ENCODE measurements around the gene CD36. TPM values are rescaled to one million over a fixed set of nuclear protein-coding genes. Genes with fewer than 3 reads are reported as not detected.

CD36 gene
- polyA plus RNA-seq, 1 donor from 2014 or later: 0.31 TPM

- H3K27me3 ChIP-seq (ENCODE audit: insufficient read depth, low read depth, low read length): no peaks in the 10 kb centered on the region
- H3F3A ChIP-seq (ENCODE audit: insufficient read depth, low read length, poor library complexity, severe bottlenecking): no peaks in the 10 kb centered on the region
- TF ChIP-seq CTCF (IDR thresholded peaks at IDR 0.05; ENCODE audit: poor library complexity, severe bottlenecking) (no peak), SMC3 (conservative IDR thresholded peaks at IDR 0.05; ENCODE audit: poor library complexity) (no peak), REST (IDR thresholded peaks at IDR 0.05; ENCODE audit: borderline replicate concordance) (no peak), TAF1 (IDR thresholded peaks at IDR 0.05; ENCODE audit: low read depth) (no peak), MXI1 (conservative IDR thresholded peaks at IDR 0.05; ENCODE audit: poor library complexity, severe bottlenecking) (no peak), EZH2 (IDR thresholded peaks at IDR 0.05; ENCODE audit: borderline replicate concordance, insufficient read depth, low read length, poor library complexity, severe bottlenecking) (no peak), POLR2AphosphoS5 (IDR thresholded peaks at IDR 0.05) (no peak)
- no peaks in the 10 kb centered on the region for H3K36me3 ChIP-seq (ENCODE audit: insufficient read depth, low read length)
- no peaks in the 10 kb centered on the region for H3K9me2 ChIP-seq (ENCODE audit: insufficient read depth, low read length)
- no peak overlapping the region for H3K27ac ChIP-seq (ENCODE audit: low read length)
- H3K9ac ChIP-seq (ENCODE audit: low read length): no peak overlapping the region
- no peak overlapping the region for H2AFZ ChIP-seq (ENCODE audit: low read depth, low read length)
- no peaks in the 10 kb centered on the region for H4K20me1 ChIP-seq (ENCODE audit: insufficient read depth)
- no peak overlapping the region for H3K4me2 ChIP-seq (ENCODE audit: low read length)
- H3K9me3 ChIP-seq (ENCODE audit: low read length): no peaks in the 10 kb centered on the region
- H3K4me3 ChIP-seq (ENCODE audit: low read length): no peak overlapping the region
- H3K79me2 ChIP-seq (replicated peaks; ENCODE audit: insufficient read depth, low read length): no peaks in the 10 kb centered on the region
Observed at GRCh38 chr7:80639011-80639410, 569 bp downstream of the CD36 start.

GRCh38 chr7:80640846-80641245 is 2.4 kb downstream of the CD36 start:
- no peak overlapping the region for H3K9ac ChIP-seq (ENCODE audit: low read length)
- no peaks in the 10 kb centered on the region for H3K79me2 ChIP-seq (replicated peaks; ENCODE audit: insufficient read depth, low read length)
- H3F3A ChIP-seq (ENCODE audit: insufficient read depth, low read length, poor library complexity, severe bottlenecking): no peaks in the 10 kb centered on the region
- H3K27me3 ChIP-seq (ENCODE audit: insufficient read depth, low read depth, low read length): no peaks in the 10 kb centered on the region
- no peak overlapping the region for H3K4me2 ChIP-seq (ENCODE audit: low read length)
- H3K9me2 ChIP-seq (ENCODE audit: insufficient read depth, low read length): no peaks in the 10 kb centered on the region
- TF ChIP-seq TAF1 (IDR thresholded peaks at IDR 0.05; ENCODE audit: low read depth): no peak
- TF ChIP-seq EZH2 (IDR thresholded peaks at IDR 0.05; ENCODE audit: borderline replicate concordance, insufficient read depth, low read length, poor library complexity, severe bottlenecking): no peak
- TF ChIP-seq RAD21 (conservative IDR thresholded peaks at IDR 0.05): no peak
- TF ChIP-seq REST (IDR thresholded peaks at IDR 0.05; ENCODE audit: borderline replicate concordance): no peak
- no peak for TF ChIP-seq CTCF (IDR thresholded peaks at IDR 0.05; ENCODE audit: poor library complexity, severe bottlenecking)
- no peak for TF ChIP-seq POLR2AphosphoS5 (IDR thresholded peaks at IDR 0.05)
- no peak for TF ChIP-seq MXI1 (conservative IDR thresholded peaks at IDR 0.05; ENCODE audit: poor library complexity, severe bottlenecking)
- TF ChIP-seq SMC3 (conservative IDR thresholded peaks at IDR 0.05; ENCODE audit: poor library complexity): no peak
- TF ChIP-seq EP300 (conservative IDR thresholded peaks at IDR 0.05; ENCODE audit: poor library complexity, severe bottlenecking): no peak
- no peak overlapping the region for H3K4me3 ChIP-seq (ENCODE audit: low read length)
- no peak overlapping the region for H2AFZ ChIP-seq (ENCODE audit: low read depth, low read length)
- no peaks in the 10 kb centered on the region for H3K9me3 ChIP-seq (ENCODE audit: low read length)
- H3K36me3 ChIP-seq (ENCODE audit: insufficient read depth, low read length): no peaks in the 10 kb centered on the region
- H3K27ac ChIP-seq (ENCODE audit: low read length): no peak overlapping the region
- no peaks in the 10 kb centered on the region for H4K20me1 ChIP-seq (ENCODE audit: insufficient read depth)
